Hepatocyte (in vitro differentiated cells): ENCODE measurements around the gene ADISSP.

Experiments used
- CTCF ChIP-seq: fragments of 200-600 bp; sonication (generic); IDR thresholded peaks from 2 replicates; pipeline ENCODE4 v1.5.1; 2016; ENCODE audit warnings: antibody characterized with exemption, mild to moderate bottlenecking; ENCODE audit not compliant: poor library complexity
- EZH2 ChIP-seq: fragments of 200-600 bp; sonication (generic); IDR thresholded peaks from 2 replicates; pipeline ENCODE4 v1.6.1; 2016; ENCODE audit warnings: antibody characterized with exemption, mild to moderate bottlenecking, borderline replicate concordance

GRCh38 chr20:3759884-3760283 lies 7.7 kb downstream of the ADISSP start:
- TF ChIP-seq CTCF (no peak), EZH2 (no peak)
